SK-N-SH (cell line): ENCODE measurements around the gene DNTT. TPM values are rescaled to one million over a fixed set of nuclear protein-coding genes. Genes with fewer than 3 reads are reported as not detected.

Experiments used
- CTCF ChIA-PET: fragments of 300-600, 350-600 bp; formaldehyde crosslinking; extraction: SDS; loops from one replicate; lab custom pipeline; 2021; lab: Yijun Ruan, JAX
- POLR2A ChIA-PET: fragments of 350-600 bp; sonication (Branson Sonifier 250); formaldehyde crosslinking; extraction: SDS; loops from one replicate; lab custom pipeline; 2020; ENCODE audit warnings: antibody characterized with exemption, inconsistent platforms; lab: Yijun Ruan, JAX
- DNase-seq: peaks from one replicate; pipeline ENCODE4 v3.0.0; 2012
- H2AFZ ChIP-seq: fragments of 200-600 bp; sonication (generic); 2 replicates; pipeline ENCODE4 v1.8.1; 2016; ENCODE audit warnings: antibody characterized with exemption, mild to moderate bottlenecking, low read depth
- H3F3A ChIP-seq: fragments of 200-600 bp; sonication (generic); replicated peaks from 2 replicates; pipeline ENCODE3; 2016; ENCODE audit warnings: antibody characterized with exemption, mild to moderate bottlenecking; ENCODE audit not compliant: insufficient read depth
- H3K27ac ChIP-seq, 2 experiments: fragments of 200-500 bp in 1 of 2; fragments of 200-600 bp in 1 of 2; sonication (Bioruptor generic) in 1 of 2; sonication (generic), shearing (Covaris generic) in 1 of 2; 2 replicates each; pipeline versions ENCODE4 v1.5.1 to v1.6.1; 2014 to 2016; ENCODE audit warnings: low read depth in 2 of 2, inconsistent platforms in 1 of 2, low read length in 1 of 2, mild to moderate bottlenecking in 1 of 2, mixed read lengths in 1 of 2
- H3K27me3 ChIP-seq: fragments of 200-600 bp; sonication (generic), shearing (Covaris generic); 2 replicates; pipeline ENCODE4 v1.6.1; 2016; ENCODE audit warnings: mixed run types; ENCODE audit not compliant: insufficient read depth
- H3K36me3 ChIP-seq, 2 experiments: fragments of 200-500 bp in 1 of 2; fragments of 200-600 bp in 1 of 2; sonication (Bioruptor generic) in 1 of 2; sonication (generic) in 1 of 2; replicated peaks in 1 of 2; 2 replicates each; pipeline versions ENCODE3 to v1.5.1; 2014 to 2016; ENCODE audit warnings: low read length in 1 of 2, mild to moderate bottlenecking in 1 of 2; ENCODE audit not compliant: insufficient read depth in 2 of 2, control insufficient read depth in 1 of 2
- H3K4me1 ChIP-seq, 2 experiments: fragments of 200-500 bp in 1 of 2; fragments of 200-600 bp in 1 of 2; sonication (Bioruptor generic) in 1 of 2; sonication (generic), shearing (Covaris generic) in 1 of 2; 2 replicates each; pipeline versions ENCODE4 v1.5.1 to v1.6.1; 2014 to 2016; ENCODE audit warnings: low read depth in 1 of 2, low read length in 1 of 2, mixed run types in 1 of 2; ENCODE audit not compliant: insufficient read depth in 2 of 2, control insufficient read depth in 1 of 2
- H3K4me2 ChIP-seq: fragments of 200-600 bp; sonication (generic), shearing (Covaris generic); 2 replicates; pipeline ENCODE4 v1.6.1; 2017; ENCODE audit warnings: mixed run types
- H3K4me3 ChIP-seq, 2 experiments: fragments of 200-500 bp in 1 of 2; fragments of 200-600 bp in 1 of 2; sonication (Bioruptor generic) in 1 of 2; sonication (generic), shearing (Covaris generic) in 1 of 2; 2 replicates each; pipeline versions ENCODE4 v1.5.1 to v1.8.1; 2014 to 2016; ENCODE audit warnings: low read depth in 2 of 2, inconsistent platforms in 1 of 2, low read length in 1 of 2, mild to moderate bottlenecking in 1 of 2, mixed read lengths in 1 of 2, moderate library complexity in 1 of 2
- H3K79me2 ChIP-seq: fragments of 200-600 bp; sonication (generic); 2 replicates; pipeline ENCODE4 v1.8.1; 2017; ENCODE audit warnings: mild to moderate bottlenecking; ENCODE audit not compliant: insufficient read depth
- H3K9ac ChIP-seq: fragments of 200-600 bp; sonication (generic); 2 replicates; pipeline ENCODE4 v1.6.1; 2017; ENCODE audit warnings: mixed run types
- H3K9me2 ChIP-seq: fragments of 200-600 bp; sonication (generic); 2 replicates; pipeline ENCODE4 v1.6.1; 2017; ENCODE audit warnings: mixed run types
- H3K9me3 ChIP-seq: fragments of 200-600 bp; sonication (generic); 2 replicates; pipeline ENCODE4 v1.6.1; 2017; ENCODE audit warnings: mixed run types, mild to moderate bottlenecking, moderate library complexity
- H4K20me1 ChIP-seq: fragments of 200-600 bp; sonication (generic); 2 replicates; pipeline ENCODE4 v1.6.1; 2017; ENCODE audit warnings: mild to moderate bottlenecking, mixed run types; ENCODE audit not compliant: insufficient read depth
- FOSL2 ChIP-seq: IDR thresholded peaks from 2 replicates; pipeline ENCODE4 v1.4.0; 2012; ENCODE audit warnings: low read depth, mild to moderate bottlenecking, moderate library complexity, borderline replicate concordance
- FOXJ3 ChIP-seq: sonication (generic); formaldehyde crosslinking; IDR thresholded peaks from 2 replicates; pipeline ENCODE4 v1.5.1; 2020; ENCODE audit warnings: mild to moderate bottlenecking, missing genetic modification reagents
- FOXM1 ChIP-seq: IDR thresholded peaks from 2 replicates; pipeline ENCODE4 v1.4.0; 2012; ENCODE audit warnings: low read depth, mild to moderate bottlenecking
- GABPA ChIP-seq: IDR thresholded peaks from 2 replicates; pipeline ENCODE4 v1.4.0; 2012; ENCODE audit warnings: low read depth, mild to moderate bottlenecking
- MEF2A ChIP-seq: IDR thresholded peaks from 2 replicates; pipeline ENCODE4 v1.4.0; 2012; ENCODE audit warnings: low read depth, borderline replicate concordance
- MXI1 ChIP-seq: IDR thresholded peaks from 2 replicates; pipeline ENCODE4 v1.6.1; 2012; ENCODE audit warnings: mild to moderate bottlenecking, low read depth, low read length, improper control_type of control experiment
- NFIC ChIP-seq: IDR thresholded peaks from 2 replicates; pipeline ENCODE4 v1.4.0; 2012; ENCODE audit warnings: borderline replicate concordance
- RAD21 ChIP-seq: IDR thresholded peaks from 2 replicates; pipeline ENCODE4 v1.6.1; 2012; ENCODE audit warnings: mild to moderate bottlenecking, low read length
- RCOR1 ChIP-seq: fragments of 150-350 bp; IDR thresholded peaks from 2 replicates; pipeline ENCODE4 v1.6.1; 2017; ENCODE audit warnings: antibody characterized with exemption, low read length
- REST ChIP-seq: IDR thresholded peaks from 2 replicates; pipeline ENCODE4 v1.6.1; 2012; ENCODE audit warnings: mild to moderate bottlenecking, low read depth, low read length, moderate library complexity
- RFX5 ChIP-seq: IDR thresholded peaks from 2 replicates; pipeline ENCODE4 v1.6.1; 2012; ENCODE audit warnings: mild to moderate bottlenecking, improper control_type of control experiment, low read length
- SIN3A ChIP-seq: IDR thresholded peaks from 2 replicates; pipeline ENCODE4 v1.6.1; 2012; ENCODE audit warnings: low read depth, mild to moderate bottlenecking, low read length, moderate library complexity, borderline replicate concordance
- TAF1 ChIP-seq: IDR thresholded peaks from 2 replicates; pipeline ENCODE4 v1.6.1; 2012; ENCODE audit warnings: low read depth, mild to moderate bottlenecking, low read length, moderate library complexity, borderline replicate concordance
- YY1 ChIP-seq: IDR thresholded peaks from 2 replicates; pipeline ENCODE4 v1.4.0; 2012; ENCODE audit warnings: low read depth, mild to moderate bottlenecking
- WGBS: methylation state at CpG from one replicate; pipeline ENCODE4 v1.1.6; 2017; ENCODE audit warnings: low lambda C conversion rate; 5-methylcytosine and 5-hydroxymethylcytosine counted together
- polyA plus RNA-seq, 3 experiments: library from polyadenylated mRNA; depleted of rRNA; stranded (reverse); fragments of >200 nt; gene quantifications; 2 replicates each; pipeline ENCODE4 v1.2.3, GENCODE V29; 2012
- TF ChIP-seq, protein P1 (sequence below): IDR thresholded peaks from 2 replicates; pipeline ENCODE4; 2012
- TF ChIP-seq, protein P2 (sequence below): fragments of 200-600 bp; sonication (generic); IDR thresholded peaks from 2 replicates; pipeline ENCODE4 v1.6.1; 2017; ENCODE audit warnings: antibody characterized with exemption, mild to moderate bottlenecking, moderate library complexity
- TF ChIP-seq, protein P3 (sequence below): IDR thresholded peaks from 2 replicates; pipeline ENCODE4 v1.4.0; 2012; ENCODE audit warnings: low read depth, borderline replicate concordance

DNTT gene
- polyA plus RNA-seq, 1 of the 3 experiments (the other 2 are of a cell fraction), result not detected

DNA sequence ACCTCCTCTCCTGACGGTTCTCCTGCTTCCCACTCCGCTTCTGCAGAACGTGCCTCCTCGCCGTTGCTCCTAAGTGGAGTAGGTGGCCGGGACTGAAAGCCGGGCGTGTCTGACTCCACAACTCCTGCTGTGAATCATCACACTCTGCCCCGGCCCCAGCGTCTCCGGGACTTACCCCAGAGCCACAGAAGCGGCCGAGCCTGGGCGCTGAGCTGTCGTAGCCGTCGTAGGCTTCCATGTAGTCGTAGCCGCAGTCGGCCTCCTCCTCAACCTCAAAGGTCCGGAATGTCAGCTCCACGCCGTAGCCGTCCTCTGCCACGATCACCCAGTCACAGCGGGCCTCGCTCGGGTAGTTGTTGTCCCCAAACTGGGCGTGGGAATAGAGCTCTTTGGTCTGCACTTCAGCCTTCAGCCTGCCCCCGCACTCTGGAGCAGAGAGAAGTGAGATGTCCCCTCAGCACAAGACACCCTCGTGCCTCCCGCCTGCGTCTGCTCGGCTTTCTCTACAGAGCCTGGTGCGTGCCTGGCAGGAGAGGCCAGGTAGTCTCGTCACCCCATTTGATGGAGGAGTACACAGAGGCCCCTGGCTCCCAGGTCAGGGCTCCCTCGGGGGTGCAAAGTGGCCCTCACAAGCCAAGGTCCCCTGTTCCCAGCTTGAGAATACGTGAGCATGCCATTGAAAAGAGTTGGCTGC lies 65.8 kb downstream of the DNTT start:
- H3K36me3 ChIP-seq, result no peaks in the 10 kb centered on the region
- ChIA-PET CTCF (interaction anchor here (0.7 to 4.1 kb wide), 48 partner anchors 8 to 839 kb away, joined by 3 to 38 read pairs (median 4); partner anchors contain the start of genes OPALIN and TLL2), POLR2A (no interaction called here)
- H2AFZ ChIP-seq, result no peak overlapping the region
- H3F3A ChIP-seq, result no peaks in the 10 kb centered on the region
- no peaks in the 10 kb centered on the region for H3K79me2 ChIP-seq
- no peak overlapping the region for H3K27ac ChIP-seq
- TF ChIP-seq, protein P1, sequence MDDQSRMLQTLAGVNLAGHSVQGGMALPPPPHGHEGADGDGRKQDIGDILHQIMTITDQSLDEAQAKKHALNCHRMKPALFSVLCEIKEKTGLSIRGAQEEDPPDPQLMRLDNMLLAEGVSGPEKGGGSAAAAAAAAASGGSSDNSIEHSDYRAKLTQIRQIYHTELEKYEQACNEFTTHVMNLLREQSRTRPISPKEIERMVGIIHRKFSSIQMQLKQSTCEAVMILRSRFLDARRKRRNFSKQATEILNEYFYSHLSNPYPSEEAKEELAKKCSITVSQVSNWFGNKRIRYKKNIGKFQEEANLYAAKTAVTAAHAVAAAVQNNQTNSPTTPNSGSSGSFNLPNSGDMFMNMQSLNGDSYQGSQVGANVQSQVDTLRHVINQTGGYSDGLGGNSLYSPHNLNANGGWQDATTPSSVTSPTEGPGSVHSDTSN, result no peak
- no peak for TF ChIP-seq REST
- no peak for TF ChIP-seq NFIC
- no peak for TF ChIP-seq FOSL2
- TF ChIP-seq TAF1, result no peak
- TF ChIP-seq FOXM1, result no peak
- no peak for TF ChIP-seq FOXJ3 (CRISPR knock-in tag)
- TF ChIP-seq MXI1, result no peak
- TF ChIP-seq MEF2A, result no peak
- TF ChIP-seq GABPA, result no peak
- TF ChIP-seq, protein P2, sequence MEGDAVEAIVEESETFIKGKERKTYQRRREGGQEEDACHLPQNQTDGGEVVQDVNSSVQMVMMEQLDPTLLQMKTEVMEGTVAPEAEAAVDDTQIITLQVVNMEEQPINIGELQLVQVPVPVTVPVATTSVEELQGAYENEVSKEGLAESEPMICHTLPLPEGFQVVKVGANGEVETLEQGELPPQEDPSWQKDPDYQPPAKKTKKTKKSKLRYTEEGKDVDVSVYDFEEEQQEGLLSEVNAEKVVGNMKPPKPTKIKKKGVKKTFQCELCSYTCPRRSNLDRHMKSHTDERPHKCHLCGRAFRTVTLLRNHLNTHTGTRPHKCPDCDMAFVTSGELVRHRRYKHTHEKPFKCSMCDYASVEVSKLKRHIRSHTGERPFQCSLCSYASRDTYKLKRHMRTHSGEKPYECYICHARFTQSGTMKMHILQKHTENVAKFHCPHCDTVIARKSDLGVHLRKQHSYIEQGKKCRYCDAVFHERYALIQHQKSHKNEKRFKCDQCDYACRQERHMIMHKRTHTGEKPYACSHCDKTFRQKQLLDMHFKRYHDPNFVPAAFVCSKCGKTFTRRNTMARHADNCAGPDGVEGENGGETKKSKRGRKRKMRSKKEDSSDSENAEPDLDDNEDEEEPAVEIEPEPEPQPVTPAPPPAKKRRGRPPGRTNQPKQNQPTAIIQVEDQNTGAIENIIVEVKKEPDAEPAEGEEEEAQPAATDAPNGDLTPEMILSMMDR, result no peak
- TF ChIP-seq, protein P3, sequence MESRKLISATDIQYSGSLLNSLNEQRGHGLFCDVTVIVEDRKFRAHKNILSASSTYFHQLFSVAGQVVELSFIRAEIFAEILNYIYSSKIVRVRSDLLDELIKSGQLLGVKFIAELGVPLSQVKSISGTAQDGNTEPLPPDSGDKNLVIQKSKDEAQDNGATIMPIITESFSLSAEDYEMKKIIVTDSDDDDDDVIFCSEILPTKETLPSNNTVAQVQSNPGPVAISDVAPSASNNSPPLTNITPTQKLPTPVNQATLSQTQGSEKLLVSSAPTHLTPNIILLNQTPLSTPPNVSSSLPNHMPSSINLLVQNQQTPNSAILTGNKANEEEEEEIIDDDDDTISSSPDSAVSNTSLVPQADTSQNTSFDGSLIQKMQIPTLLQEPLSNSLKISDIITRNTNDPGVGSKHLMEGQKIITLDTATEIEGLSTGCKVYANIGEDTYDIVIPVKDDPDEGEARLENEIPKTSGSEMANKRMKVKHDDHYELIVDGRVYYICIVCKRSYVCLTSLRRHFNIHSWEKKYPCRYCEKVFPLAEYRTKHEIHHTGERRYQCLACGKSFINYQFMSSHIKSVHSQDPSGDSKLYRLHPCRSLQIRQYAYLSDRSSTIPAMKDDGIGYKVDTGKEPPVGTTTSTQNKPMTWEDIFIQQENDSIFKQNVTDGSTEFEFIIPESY, result no peak
- no peak for TF ChIP-seq SIN3A
- TF ChIP-seq RFX5, result no peak
- no peak for TF ChIP-seq YY1
- no peak for TF ChIP-seq RCOR1
- no peak for TF ChIP-seq RAD21
- H3K4me1 ChIP-seq, result peaks cover 0 to 5% of the 10 kb centered on the region in 2 experiments; a peak in 1 of 4 replicates
- no peak for DNase-seq
- H3K4me2 ChIP-seq, result no peak overlapping the region
- H3K9ac ChIP-seq, result no peak overlapping the region
- H3K4me3 ChIP-seq, result no peak overlapping the region
- WGBS, result 63% methylated on average over 30 of the region's 38 CpGs
- H3K27me3 ChIP-seq, result no peaks in the 10 kb centered on the region; the same call in 1 of the 2 replicates
- H4K20me1 ChIP-seq, result no peaks in the 10 kb centered on the region
- no peaks in the 10 kb centered on the region for H3K9me3 ChIP-seq
- H3K9me2 ChIP-seq, result no peaks in the 10 kb centered on the region
